Measurements from ENCODE around the gene FBXO46. TPM values are rescaled to one million over a fixed set of nuclear protein-coding genes. Genes with fewer than 3 reads are reported as not detected.
A peak's percentile ranks its signal among the peaks of the same experiment; 100 is the strongest.

The FBXO46 gene
- total and polyA plus RNA-seq, 2 of the 13 experiments (the other 11 are each of a cell fraction or from before 2014, with no cell fraction given) = 6.2 to 6.4 TPM

DNA sequence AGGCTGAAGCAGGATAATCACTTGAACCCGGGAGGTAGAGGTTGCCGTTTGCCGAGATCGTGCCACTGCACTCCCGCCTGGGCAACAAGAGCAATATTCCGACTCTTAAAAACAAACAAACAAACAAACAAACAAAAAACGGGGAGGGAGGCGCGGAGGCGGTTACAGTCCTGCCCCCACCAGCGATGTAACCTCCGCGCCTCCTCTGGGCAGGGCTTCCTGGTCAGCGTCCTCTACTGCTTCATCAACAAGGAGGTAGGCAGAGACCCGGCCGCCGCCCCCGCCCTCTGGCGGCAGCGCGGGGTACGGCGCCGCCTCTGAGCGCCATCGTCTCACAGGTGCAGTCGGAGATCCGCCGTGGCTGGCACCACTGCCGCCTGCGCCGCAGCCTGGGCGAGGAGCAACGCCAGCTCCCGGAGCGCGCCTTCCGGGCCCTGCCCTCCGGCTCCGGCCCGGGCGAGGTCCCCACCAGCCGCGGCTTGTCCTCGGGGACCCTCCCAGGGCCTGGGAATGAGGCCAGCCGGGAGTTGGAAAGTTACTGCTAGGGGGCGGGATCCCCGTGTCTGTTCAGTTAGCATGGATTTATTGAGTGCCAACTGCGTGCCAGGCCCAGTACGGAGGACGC, 49.2 kb downstream of the FBXO46 start (continued):
- TF ChIP-seq, protein P1, sequence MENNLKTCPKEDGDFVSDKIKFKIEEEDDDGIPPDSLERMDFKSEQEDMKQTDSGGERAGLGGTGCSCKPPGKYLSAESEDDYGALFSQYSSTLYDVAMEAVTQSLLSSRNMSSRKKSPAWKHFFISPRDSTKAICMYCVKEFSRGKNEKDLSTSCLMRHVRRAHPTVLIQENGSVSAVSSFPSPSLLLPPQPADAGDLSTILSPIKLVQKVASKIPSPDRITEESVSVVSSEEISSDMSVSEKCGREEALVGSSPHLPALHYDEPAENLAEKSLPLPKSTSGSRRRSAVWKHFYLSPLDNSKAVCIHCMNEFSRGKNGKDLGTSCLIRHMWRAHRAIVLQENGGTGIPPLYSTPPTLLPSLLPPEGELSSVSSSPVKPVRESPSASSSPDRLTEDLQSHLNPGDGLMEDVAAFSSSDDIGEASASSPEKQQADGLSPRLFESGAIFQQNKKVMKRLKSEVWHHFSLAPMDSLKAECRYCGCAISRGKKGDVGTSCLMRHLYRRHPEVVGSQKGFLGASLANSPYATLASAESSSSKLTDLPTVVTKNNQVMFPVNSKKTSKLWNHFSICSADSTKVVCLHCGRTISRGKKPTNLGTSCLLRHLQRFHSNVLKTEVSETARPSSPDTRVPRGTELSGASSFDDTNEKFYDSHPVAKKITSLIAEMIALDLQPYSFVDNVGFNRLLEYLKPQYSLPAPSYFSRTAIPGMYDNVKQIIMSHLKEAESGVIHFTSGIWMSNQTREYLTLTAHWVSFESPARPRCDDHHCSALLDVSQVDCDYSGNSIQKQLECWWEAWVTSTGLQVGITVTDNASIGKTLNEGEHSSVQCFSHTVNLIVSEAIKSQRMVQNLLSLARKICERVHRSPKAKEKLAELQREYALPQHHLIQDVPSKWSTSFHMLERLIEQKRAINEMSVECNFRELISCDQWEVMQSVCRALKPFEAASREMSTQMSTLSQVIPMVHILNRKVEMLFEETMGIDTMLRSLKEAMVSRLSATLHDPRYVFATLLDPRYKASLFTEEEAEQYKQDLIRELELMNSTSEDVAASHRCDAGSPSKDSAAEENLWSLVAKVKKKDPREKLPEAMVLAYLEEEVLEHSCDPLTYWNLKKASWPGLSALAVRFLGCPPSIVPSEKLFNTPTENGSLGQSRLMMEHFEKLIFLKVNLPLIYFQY (CRISPR knock-in tag; IDR thresholded peaks at IDR 0.05; ENCODE audit: borderline replicate concordance) = no peak
- TF ChIP-seq ZNF234 (CRISPR knock-in tag; conservative IDR thresholded peaks at IDR 0.05) (no peak), ZNF510 (CRISPR knock-in tag; IDR thresholded peaks at IDR 0.05; ENCODE audit: low read depth) (no peak), KDM3A (CRISPR knock-in tag; IDR thresholded peaks at IDR 0.05; ENCODE audit: low read depth) (no peak; the same call in 1 of the 2 replicates), STAT5B (CRISPR knock-in tag; IDR thresholded peaks at IDR 0.05) (no peak), ZMYM2 (CRISPR knock-in tag; IDR thresholded peaks at IDR 0.05) (no peak), ZNF136 (CRISPR knock-in tag; IDR thresholded peaks at IDR 0.05; ENCODE audit: low read depth) (no peak), CBX2 (IDR thresholded peaks at IDR 0.05; ENCODE audit: low read depth, low read length) (no peak), CBX2 (CRISPR knock-in tag; IDR thresholded peaks at IDR 0.05; ENCODE audit: low read depth) (no peak), POLR2A (IDR thresholded peaks at IDR 0.05; ENCODE audit: insufficient read depth in 1 of 2, low read depth in 2 of 2, low read length in 2 of 2) (peak in 1 of 2 experiments; percentile 55; a peak in 1 of 4 replicates), ZSCAN30 (CRISPR knock-in tag; IDR thresholded peaks at IDR 0.05) (no peak), ZNF180 (CRISPR knock-in tag; IDR thresholded peaks at IDR 0.05; ENCODE audit: borderline replicate concordance, low read depth) (no peak), IKZF4 (CRISPR knock-in tag; IDR thresholded peaks at IDR 0.05; ENCODE audit: borderline replicate concordance, low read depth, not compliant biosample characterization) (peak; percentile 28), ZBTB7B (CRISPR knock-in tag; IDR thresholded peaks at IDR 0.05) (0 out of 2 replicates have a peak, but pooled peaks have one; percentile 19), GTF3A (CRISPR knock-in tag; conservative IDR thresholded peaks at IDR 0.05) (no peak), PLRG1 (conservative IDR thresholded peaks at IDR 0.05) (no peak), TCF7L2 (IDR thresholded peaks at IDR 0.05; ENCODE audit: low read depth, low read length) (no peak), ERF (CRISPR knock-in tag; IDR thresholded peaks at IDR 0.05) (0 out of 2 replicates have a peak, but pooled peaks have one; percentile 54), RBAK (CRISPR knock-in tag; IDR thresholded peaks at IDR 0.05) (no peak), SYNCRIP (IDR thresholded peaks at IDR 0.05; ENCODE audit: insufficient read depth, low read depth, low read length) (no peak)
- TF ChIP-seq, protein P2, sequence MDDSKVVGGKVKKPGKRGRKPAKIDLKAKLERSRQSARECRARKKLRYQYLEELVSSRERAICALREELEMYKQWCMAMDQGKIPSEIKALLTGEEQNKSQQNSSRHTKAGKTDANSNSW (CRISPR knock-in tag; IDR thresholded peaks at IDR 0.05; ENCODE audit: borderline replicate concordance) = no peak
- TF ChIP-seq, protein P3, sequence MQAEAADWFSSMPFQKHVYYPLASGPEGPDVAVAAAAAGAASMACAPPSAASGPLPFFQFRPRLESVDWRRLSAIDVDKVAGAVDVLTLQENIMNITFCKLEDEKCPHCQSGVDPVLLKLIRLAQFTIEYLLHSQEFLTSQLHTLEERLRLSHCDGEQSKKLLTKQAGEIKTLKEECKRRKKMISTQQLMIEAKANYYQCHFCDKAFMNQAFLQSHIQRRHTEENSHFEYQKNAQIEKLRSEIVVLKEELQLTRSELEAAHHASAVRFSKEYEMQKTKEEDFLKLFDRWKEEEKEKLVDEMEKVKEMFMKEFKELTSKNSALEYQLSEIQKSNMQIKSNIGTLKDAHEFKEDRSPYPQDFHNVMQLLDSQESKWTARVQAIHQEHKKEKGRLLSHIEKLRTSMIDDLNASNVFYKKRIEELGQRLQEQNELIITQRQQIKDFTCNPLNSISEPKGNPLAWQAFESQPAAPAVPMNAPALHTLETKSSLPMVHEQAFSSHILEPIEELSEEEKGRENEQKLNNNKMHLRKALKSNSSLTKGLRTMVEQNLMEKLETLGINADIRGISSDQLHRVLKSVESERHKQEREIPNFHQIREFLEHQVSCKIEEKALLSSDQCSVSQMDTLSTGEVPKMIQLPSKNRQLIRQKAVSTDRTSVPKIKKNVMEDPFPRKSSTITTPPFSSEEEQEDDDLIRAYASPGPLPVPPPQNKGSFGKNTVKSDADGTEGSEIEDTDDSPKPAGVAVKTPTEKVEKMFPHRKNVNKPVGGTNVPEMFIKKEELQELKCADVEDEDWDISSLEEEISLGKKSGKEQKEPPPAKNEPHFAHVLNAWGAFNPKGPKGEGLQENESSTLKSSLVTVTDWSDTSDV (CRISPR knock-in tag; IDR thresholded peaks at IDR 0.05) = no peak
- TF ChIP-seq, protein P4, sequence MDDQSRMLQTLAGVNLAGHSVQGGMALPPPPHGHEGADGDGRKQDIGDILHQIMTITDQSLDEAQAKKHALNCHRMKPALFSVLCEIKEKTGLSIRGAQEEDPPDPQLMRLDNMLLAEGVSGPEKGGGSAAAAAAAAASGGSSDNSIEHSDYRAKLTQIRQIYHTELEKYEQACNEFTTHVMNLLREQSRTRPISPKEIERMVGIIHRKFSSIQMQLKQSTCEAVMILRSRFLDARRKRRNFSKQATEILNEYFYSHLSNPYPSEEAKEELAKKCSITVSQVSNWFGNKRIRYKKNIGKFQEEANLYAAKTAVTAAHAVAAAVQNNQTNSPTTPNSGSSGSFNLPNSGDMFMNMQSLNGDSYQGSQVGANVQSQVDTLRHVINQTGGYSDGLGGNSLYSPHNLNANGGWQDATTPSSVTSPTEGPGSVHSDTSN (CRISPR knock-in tag; IDR thresholded peaks at IDR 0.05; ENCODE audit: borderline replicate concordance) = no peak
